Measurements from ENCODE around the gene HAUS2.

DNA sequence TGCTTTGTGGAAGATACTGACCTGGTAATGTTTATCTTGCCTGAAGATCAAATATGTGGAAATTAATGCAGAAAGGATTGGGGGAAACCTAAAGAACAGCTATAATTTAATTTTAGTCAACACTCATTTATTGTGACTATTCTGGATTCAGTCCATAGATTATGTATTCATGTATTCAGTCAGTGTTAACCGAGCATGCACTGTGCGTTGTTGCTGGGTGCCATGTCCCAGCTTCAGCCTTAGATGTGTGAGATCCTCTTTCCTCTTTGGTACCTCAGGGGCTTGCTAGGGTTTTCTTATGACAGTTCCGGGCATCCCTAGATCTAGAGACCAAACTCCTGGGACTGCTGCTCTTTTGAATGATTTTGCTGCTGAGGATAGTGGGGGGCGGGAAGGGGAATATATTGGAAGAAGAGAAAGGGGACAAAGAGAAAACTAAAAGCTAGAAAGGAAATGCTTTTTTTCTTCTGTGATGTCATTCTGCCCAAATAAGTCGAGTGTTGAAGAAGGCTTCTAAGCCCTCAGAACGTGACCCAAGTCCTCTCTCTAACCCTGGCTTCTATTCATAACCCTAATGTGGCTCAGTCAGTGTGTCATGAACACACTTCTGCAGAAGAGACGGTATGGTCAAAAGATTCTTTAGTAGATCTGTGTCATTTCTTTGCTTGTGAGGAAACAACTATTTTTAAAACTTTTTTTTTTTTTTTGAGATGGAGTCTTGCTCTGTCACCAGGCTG, 60.3 kb downstream of the HAUS2 start:
- TF ChIP-seq CTCF (IDR thresholded peaks at IDR 0.05) (no peak), EP300 (IDR thresholded peaks at IDR 0.05) (no peak)

Measured in suprapubic skin (tissue), 3 donors.